Measurements from ENCODE around the gene ZBTB34.

ZBTB34 gene

GRCh38 chr9:126880226-126880946 is 19.9 kb downstream of the ZBTB34 start:
- no peak for DNase-seq

GRCh38 chr9:126880947-126881332 is 20.5 kb downstream of the ZBTB34 start:
- DNase-seq, result no peak

GRCh38 chr9:126882746-126883145 is 22.3 kb downstream of the ZBTB34 start:
- no peak for DNase-seq

GRCh38 chr9:126883636-126884035 is 23.2 kb downstream of the ZBTB34 start:
- no peak for DNase-seq

- no peak for DNase-seq
Observed at GRCh38 chr9:126885131-126885641, 24.7 kb downstream of the ZBTB34 start.

GRCh38 chr9:126886034-126886822 is 25.8 kb downstream of the ZBTB34 start:
- no peak for DNase-seq

- no peak for DNase-seq
Observed at GRCh38 chr9:126886897-126887296, 26.5 kb downstream of the ZBTB34 start.

GRCh38 chr9:126891676-126892075 is 31.2 kb downstream of the ZBTB34 start:
- DNase-seq, result no peak

- DNase-seq, result no peak
Observed at GRCh38 chr9:126893079-126893478, 32.6 kb downstream of the ZBTB34 start.

GRCh38 chr9:126894052-126894603 is 33.7 kb downstream of the ZBTB34 start:
- DNase-seq, result no peak

GRCh38 chr9:126902210-126902609 is 41.8 kb downstream of the ZBTB34 start:
- no peak for DNase-seq

- DNase-seq, result no peak
Observed at GRCh38 chr9:126904586-126904985, 44.1 kb downstream of the ZBTB34 start.

GRCh38 chr9:126906091-126906490 is 45.7 kb downstream of the ZBTB34 start:
- no peak for DNase-seq

- DNase-seq, result no peak
Observed at GRCh38 chr9:126907058-126907457, 46.6 kb downstream of the ZBTB34 start.

GRCh38 chr9:126914458-126915280 is 54.2 kb downstream of the ZBTB34 start, which contains the start of gene RALGPS1:
Gene RALGPS1, plus strand, starts transcription at chr9:126914782. Its CDS starts 47,508 bp downstream, at chr9:126962290.
- DNase-seq, result peak; percentile 75

GRCh38 chr9:126915281-126915816 is 54.9 kb downstream of the ZBTB34 start:
- no peak for DNase-seq

- no peak for DNase-seq
Observed at GRCh38 chr9:126915846-126916543, 55.6 kb downstream of the ZBTB34 start.

- DNase-seq, result no peak
Observed at GRCh38 chr9:126916909-126917308, 56.5 kb downstream of the ZBTB34 start.

- no peak for DNase-seq
Observed at GRCh38 chr9:126919193-126919592, 58.8 kb downstream of the ZBTB34 start.

- no peak for DNase-seq
Observed at GRCh38 chr9:126925876-126926275, 65.4 kb downstream of the ZBTB34 start.

GRCh38 chr9:126926364-126926763 is 65.9 kb downstream of the ZBTB34 start:
- DNase-seq, result no peak

GRCh38 chr9:126927419-126927818 is 67.0 kb downstream of the ZBTB34 start:
- no peak for DNase-seq
